ENCODE data around the gene OPRL1.

GRCh38 chr20:64055893-64056638 is 23.8 kb upstream of the OPRL1 start:
- no peak for TF ChIP-seq EZH2phosphoT487 (conservative IDR thresholded peaks at IDR 0.05; ENCODE audit: low read length)
- TF ChIP-seq, protein P1, sequence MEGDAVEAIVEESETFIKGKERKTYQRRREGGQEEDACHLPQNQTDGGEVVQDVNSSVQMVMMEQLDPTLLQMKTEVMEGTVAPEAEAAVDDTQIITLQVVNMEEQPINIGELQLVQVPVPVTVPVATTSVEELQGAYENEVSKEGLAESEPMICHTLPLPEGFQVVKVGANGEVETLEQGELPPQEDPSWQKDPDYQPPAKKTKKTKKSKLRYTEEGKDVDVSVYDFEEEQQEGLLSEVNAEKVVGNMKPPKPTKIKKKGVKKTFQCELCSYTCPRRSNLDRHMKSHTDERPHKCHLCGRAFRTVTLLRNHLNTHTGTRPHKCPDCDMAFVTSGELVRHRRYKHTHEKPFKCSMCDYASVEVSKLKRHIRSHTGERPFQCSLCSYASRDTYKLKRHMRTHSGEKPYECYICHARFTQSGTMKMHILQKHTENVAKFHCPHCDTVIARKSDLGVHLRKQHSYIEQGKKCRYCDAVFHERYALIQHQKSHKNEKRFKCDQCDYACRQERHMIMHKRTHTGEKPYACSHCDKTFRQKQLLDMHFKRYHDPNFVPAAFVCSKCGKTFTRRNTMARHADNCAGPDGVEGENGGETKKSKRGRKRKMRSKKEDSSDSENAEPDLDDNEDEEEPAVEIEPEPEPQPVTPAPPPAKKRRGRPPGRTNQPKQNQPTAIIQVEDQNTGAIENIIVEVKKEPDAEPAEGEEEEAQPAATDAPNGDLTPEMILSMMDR (IDR thresholded peaks at IDR 0.05; ENCODE audit: insufficient read depth, low read length, poor library complexity, severe bottlenecking), result no peak
